Subcutaneous abdominal adipose tissue (tissue), 5 donors: Measurements from ENCODE around the gene HPCA.

Experiments
- H3K27ac ChIP-seq: one replicate; pipeline ENCODE4 v1.7.0; 2013; ENCODE audit warnings: low read depth, mild to moderate bottlenecking, inconsistent platforms, low read length, moderate library complexity
- H3K27me3 ChIP-seq, 5 donors: one replicate each; pipeline ENCODE4 v1.7.0; 2013; ENCODE audit warnings: low read length in 5 of 5, inconsistent platforms in 1 of 5; ENCODE audit not compliant: control insufficient read depth in 5 of 5, insufficient read depth in 4 of 5
- H3K36me3 ChIP-seq, 5 donors: one replicate each; pipeline ENCODE4 v1.7.0; 2013; ENCODE audit warnings: low read length in 5 of 5; ENCODE audit not compliant: control insufficient read depth in 5 of 5, insufficient read depth in 5 of 5
- H3K4me1 ChIP-seq, 5 donors: one replicate each; pipeline ENCODE4 v1.7.0; 2013; ENCODE audit warnings: low read length in 5 of 5, mild to moderate bottlenecking in 3 of 5, moderate library complexity in 1 of 5; ENCODE audit not compliant: control insufficient read depth in 5 of 5, insufficient read depth in 5 of 5
- H3K4me3 ChIP-seq, 5 donors: one replicate each; pipeline ENCODE4 v1.7.0; 2013; ENCODE audit warnings: low read length in 5 of 5, low read depth in 1 of 5
- H3K9ac ChIP-seq, 5 donors: one replicate each; pipeline ENCODE4 v1.7.0; 2013; ENCODE audit warnings: low read length in 5 of 5, mild to moderate bottlenecking in 4 of 5, moderate library complexity in 3 of 5
- H3K9me3 ChIP-seq, 5 donors: one replicate each; pipeline ENCODE4 v1.7.0; 2013; ENCODE audit warnings: low read length in 5 of 5; ENCODE audit not compliant: control insufficient read depth in 5 of 5
- donor health status: healthy.
- donor health status: healthy.
- donor health status: healthy.
- donor health status: healthy.
- donor health status: healthy.

Gene HPCA

GRCh38 chr1:32863881-32864245, 22.4 kb upstream of the HPCA start:
- Histone ChIP-seq H3K4me1 (peaks cover 5 to 18% (median 14%) of the 10 kb centered on the region in 5 donors), H3K9me3 (no peaks in the 10 kb centered on the region), H3K9ac (no peak overlapping the region), H3K27ac (no peak overlapping the region), H3K27me3 (peaks cover 0 to 1% (median 0%) of the 10 kb centered on the region in 5 donors), H3K36me3 (peaks cover 0 to 51% (median 13%) of the 10 kb centered on the region in 5 donors), H3K4me3 (no peak overlapping the region)

DNA sequence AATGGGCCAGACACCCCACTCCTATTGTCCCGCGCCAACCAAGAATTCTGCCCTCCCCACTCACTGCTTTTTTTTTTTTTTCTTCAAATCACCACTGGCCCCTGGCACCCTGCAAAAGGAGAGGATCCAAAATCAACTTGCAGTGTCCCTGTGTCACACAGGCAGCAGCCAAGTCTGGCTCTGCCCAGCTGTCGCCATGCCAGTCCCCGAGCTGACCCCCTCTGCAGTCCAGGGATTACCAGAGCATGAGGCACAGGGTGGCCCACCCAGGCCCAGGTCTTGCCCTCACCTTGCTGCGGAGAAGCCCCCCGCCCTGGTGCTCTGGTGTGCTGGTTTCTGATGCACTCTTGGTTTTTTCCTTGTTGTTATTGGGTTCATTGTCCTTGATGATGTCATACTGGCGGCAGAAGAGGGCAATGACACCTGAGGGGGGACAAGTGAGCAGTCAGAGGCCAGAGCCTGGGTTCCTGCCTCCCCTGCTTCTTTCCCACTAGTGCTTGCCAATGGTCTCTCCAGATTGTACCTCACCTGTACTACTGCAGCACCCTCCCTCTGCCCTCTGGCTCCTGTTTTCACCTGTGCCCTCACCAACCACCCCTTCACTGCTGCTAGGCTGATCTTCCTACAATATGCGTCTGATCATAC, 21.8 kb upstream of the HPCA start:
- Histone ChIP-seq H3K27me3 (peaks cover 0 to 6% (median 0%) of the 10 kb centered on the region in 5 donors), H3K9me3 (no peaks in the 10 kb centered on the region), H3K4me3 (no peak overlapping the region), H3K4me1 (peaks cover 5 to 18% (median 14%) of the 10 kb centered on the region in 5 donors), H3K27ac (no peak overlapping the region), H3K36me3 (peaks cover 0 to 45% (median 13%) of the 10 kb centered on the region in 5 donors), H3K9ac (no peak overlapping the region)

- H3K9ac ChIP-seq = no peak overlapping the region
- H3K27me3 ChIP-seq = peaks cover 0 to 13% (median 8%) of the 10 kb centered on the region in 5 donors
- no peak overlapping the region for H3K4me3 ChIP-seq
- H3K4me1 ChIP-seq = peaks cover 6 to 24% (median 18%) of the 10 kb centered on the region in 5 donors
- H3K36me3 ChIP-seq = peaks cover 0 to 39% (median 10%) of the 10 kb centered on the region in 5 donors
- no peaks in the 10 kb centered on the region for H3K9me3 ChIP-seq
- no peak overlapping the region for H3K27ac ChIP-seq
These were observed 20.5 kb upstream of the HPCA start for GRCh38 chr1:32865639-32866405.

- H3K9ac ChIP-seq = no peak overlapping the region
- H3K4me3 ChIP-seq = no peak overlapping the region
- H3K9me3 ChIP-seq = no peaks in the 10 kb centered on the region
- peaks cover 3 to 22% (median 17%) of the 10 kb centered on the region in 5 donors for H3K4me1 ChIP-seq
- H3K36me3 ChIP-seq = peaks cover 0 to 37% (median 10%) of the 10 kb centered on the region in 5 donors
- H3K27ac ChIP-seq = no peak overlapping the region
- peaks cover 7 to 23% (median 19%) of the 10 kb centered on the region in 5 donors for H3K27me3 ChIP-seq
These were observed 19.1 kb upstream of the HPCA start for GRCh38 chr1:32867151-32867550.

DNA sequence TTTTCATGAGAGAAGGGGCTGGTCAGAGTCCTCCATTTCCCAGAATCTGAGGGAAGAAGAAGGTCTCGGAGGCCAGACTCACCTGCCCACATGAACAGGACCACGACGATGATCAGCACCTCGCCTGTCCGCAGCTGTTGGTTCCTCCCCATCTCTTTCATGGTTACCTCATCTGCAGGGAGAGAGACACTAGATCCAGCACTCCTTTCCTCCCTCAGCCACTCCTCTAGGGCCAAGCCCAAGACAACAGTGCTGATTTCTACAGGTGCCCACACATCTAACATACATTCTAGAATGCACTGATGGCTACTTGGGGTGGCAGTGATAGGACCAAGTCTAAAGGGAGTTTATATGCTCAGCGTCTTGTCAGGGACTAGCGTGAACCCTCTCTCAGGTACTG, 18.6 kb upstream of the HPCA start:
- H3K27ac ChIP-seq = no peak overlapping the region
- peaks cover 0 to 21% (median 15%) of the 10 kb centered on the region in 5 donors for H3K4me1 ChIP-seq
- H3K36me3 ChIP-seq = peaks cover 0 to 32% (median 8%) of the 10 kb centered on the region in 5 donors
- H3K9ac ChIP-seq = no peak overlapping the region
- H3K27me3 ChIP-seq = peaks cover 8 to 24% (median 21%) of the 10 kb centered on the region in 5 donors
- H3K9me3 ChIP-seq = no peaks in the 10 kb centered on the region
- H3K4me3 ChIP-seq = no peak overlapping the region

- H3K27me3 ChIP-seq = peaks cover 8 to 24% (median 21%) of the 10 kb centered on the region in 5 donors
- no peak overlapping the region for H3K9ac ChIP-seq
- H3K36me3 ChIP-seq = peaks cover 0 to 28% (median 5%) of the 10 kb centered on the region in 5 donors
- no peak overlapping the region for H3K27ac ChIP-seq
- no peaks in the 10 kb centered on the region for H3K9me3 ChIP-seq
- H3K4me3 ChIP-seq = no peak overlapping the region
- peaks cover 0 to 22% (median 15%) of the 10 kb centered on the region in 5 donors for H3K4me1 ChIP-seq
These were observed 18.2 kb upstream of the HPCA start for GRCh38 chr1:32868085-32868484.

DNA sequence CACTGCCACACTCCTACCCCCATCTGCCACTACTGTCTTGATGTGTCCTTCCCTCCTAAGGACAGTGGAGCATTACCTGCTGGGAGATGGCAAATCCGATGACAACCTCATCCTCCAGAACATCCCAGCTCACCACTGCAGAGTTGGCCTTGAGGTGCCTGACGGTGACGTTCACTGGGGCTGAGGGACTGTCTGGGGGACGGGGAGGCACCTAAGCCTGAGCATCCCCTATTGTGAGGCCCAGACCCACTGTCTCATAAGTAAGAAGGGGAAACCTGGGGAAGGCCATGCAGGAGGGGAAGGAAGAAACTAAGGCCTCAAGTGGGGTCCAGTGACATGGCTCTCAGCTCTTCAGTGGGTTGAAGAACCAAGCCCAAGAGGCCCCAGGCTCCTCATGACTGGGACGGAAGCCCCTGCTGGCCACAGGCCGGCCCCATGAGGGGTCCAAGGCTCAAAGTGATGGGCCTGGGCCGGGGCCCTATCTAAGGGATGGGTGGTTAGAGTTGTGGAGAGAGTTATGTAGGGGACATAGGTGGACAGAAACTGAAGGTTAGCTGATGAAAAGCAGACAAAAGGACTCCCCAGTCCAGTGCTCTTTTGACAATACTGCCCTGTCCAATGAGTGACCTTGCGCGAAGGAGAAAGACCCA, 17.4 kb upstream of the HPCA start:
- Histone ChIP-seq H3K4me3 (no peak overlapping the region), H3K27ac (no peak overlapping the region), H3K4me1 (peaks cover 0 to 22% (median 15%) of the 10 kb centered on the region in 5 donors), H3K9ac (no peak overlapping the region), H3K27me3 (peaks cover 8 to 24% (median 24%) of the 10 kb centered on the region in 5 donors), H3K36me3 (peaks cover 0 to 19% (median 4%) of the 10 kb centered on the region in 5 donors), H3K9me3 (no peaks in the 10 kb centered on the region)

- Histone ChIP-seq H3K4me1 (peaks cover 0 to 22% (median 15%) of the 10 kb centered on the region in 5 donors), H3K27ac (no peak overlapping the region), H3K9me3 (no peaks in the 10 kb centered on the region), H3K9ac (peak overlapping the region in 1 of 5 donors; percentile 5), H3K27me3 (peaks cover 8 to 24% (median 24%) of the 10 kb centered on the region in 5 donors), H3K36me3 (peaks cover 0 to 10% (median 3%) of the 10 kb centered on the region in 5 donors), H3K4me3 (peak overlapping the region; percentile 8 to 32 (median 22))
These were observed 16.2 kb upstream of the HPCA start for GRCh38 chr1:32869923-32870614.

DNA sequence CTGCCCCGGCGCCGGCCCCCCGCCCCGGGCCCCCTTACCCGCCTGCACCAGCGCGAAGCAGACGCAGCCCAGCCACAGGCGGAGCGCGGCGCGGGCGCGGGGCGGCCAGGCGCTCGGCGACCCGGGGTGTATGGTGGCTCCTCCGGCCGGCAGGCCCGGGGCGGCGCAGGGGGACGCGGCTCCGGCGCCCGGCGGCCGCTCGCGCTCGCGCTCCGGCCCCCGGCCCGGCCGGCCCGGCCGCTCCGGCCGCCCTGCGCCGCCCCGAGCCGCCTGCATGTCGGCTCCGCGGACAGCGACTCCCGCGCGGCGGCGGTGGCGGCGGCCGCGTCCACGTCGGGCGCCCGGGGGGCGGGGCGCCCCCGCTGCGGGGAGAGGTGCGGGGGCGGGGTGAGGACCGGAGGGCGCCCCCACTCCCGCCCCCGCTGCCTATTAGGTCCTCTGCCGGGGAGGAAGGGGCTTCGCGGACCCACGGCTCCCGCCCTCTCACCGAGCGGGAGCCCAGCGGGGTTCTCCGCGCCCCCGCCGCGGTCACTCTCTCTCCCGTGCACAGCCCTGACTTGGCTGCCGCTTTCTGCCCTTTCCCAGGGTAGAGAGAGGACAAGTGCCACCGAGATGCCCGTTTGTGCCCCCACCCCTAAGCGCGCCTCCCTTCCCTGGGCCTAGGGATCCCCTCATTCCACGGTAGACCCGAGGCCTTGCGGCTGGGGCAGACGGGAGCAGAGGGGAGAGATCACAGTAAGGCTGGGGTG, 15.5 kb upstream of the HPCA start, which contains the start of gene FNDC5:
Gene FNDC5 (minus strand): TSS at position 298 of the 749 bp plus-strand sequence.
- peak within 1 kb of the TSS in 1 of 5 donors; percentile 62 for H3K9ac ChIP-seq
- peaks cover 0 to 22% (median 15%) of the 10 kb centered on the region in 5 donors for H3K4me1 ChIP-seq
- H3K9me3 ChIP-seq = no peaks in the 10 kb centered on the region
- no peak within 1 kb of the TSS for H3K27ac ChIP-seq
- peak within 1 kb of the TSS; percentile 49 to 59 (median 55) for H3K4me3 ChIP-seq
- H3K27me3 ChIP-seq = peaks cover 8 to 26% (median 24%) of the 10 kb centered on the region in 5 donors
- peaks cover 0 to 10% (median 3%) of the 10 kb centered on the region in 5 donors for H3K36me3 ChIP-seq
